ENCODE data around the gene KAT6B.
"Not testable (repeated sequence)": the region's sequence is repeated elsewhere in the genome, so short reads cannot be mapped to it uniquely, and the experiment has no call there.

The KAT6B gene

GRCh38 chr10:74826142-74827044, at the start of gene KAT6B:
Gene KAT6B, plus strand, starts transcription at chr10:74826600. Its CDS starts 16,258 bp downstream, at chr10:74842858.
- DNase-seq (ENCODE audit: low read depth): peak; percentile 100

DNA sequence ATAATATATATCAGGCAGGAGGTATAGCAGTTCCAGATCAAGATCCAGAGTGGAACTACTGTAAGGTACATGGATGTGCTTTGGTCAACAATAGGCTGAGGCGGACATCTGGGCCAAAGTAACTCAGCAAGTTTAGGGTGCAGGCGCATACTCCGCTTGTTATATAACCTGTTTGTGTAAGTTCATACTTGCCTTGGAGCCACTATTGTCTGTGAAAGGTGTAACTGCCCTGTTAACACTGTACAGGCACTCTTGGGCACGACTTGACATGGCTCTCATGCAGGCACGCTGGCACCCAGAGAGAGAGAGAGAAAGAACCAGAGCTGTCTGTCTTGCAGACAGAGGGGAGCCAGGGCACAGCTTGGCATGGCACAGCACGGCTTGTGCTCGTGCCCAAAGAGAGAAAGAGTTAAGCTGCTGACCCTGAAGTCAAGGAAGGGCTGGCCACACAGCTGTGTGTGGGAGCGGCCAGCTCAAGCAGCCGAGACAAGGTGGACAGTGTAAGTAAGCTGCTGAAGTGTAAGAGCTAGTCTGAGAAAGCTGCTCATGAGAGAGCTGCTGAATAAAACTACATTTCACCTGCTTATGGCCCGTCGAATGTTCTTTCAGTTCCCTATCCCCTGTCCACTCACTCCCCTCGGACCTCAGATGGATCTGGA, 47.8 kb upstream of the KAT6B start:
- no peak for DNase-seq (ENCODE audit: low read depth)

DNA sequence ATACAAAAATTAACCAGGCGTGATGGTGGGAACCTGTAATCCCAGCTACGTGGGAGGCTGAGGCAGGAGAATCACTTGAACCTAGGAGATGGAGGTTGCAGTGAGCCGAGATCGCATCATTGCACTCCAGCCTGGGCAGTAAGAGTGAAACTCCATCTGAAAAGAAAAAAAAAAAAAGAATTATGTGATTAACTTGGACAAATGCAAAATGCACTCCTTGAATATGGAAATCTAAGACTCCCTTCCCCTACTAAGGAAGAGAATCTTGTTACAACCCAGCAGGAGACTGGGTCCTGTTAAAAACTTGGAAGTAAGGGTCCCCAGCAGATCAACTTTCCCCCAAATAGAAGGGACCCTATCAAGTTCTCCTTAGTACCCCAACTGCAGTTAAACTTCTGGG, 44.5 kb upstream of the KAT6B start:
- DNase-seq (ENCODE audit: low read depth): not testable (repeated sequence)

- DNase-seq (ENCODE audit: low read depth): no peak
These were observed 41.9 kb upstream of the KAT6B start for GRCh38 chr10:74784462-74784861.

GRCh38 chr10:74786126-74786525, 40.3 kb upstream of the KAT6B start:
- DNase-seq (ENCODE audit: low read depth): no peak

DNA sequence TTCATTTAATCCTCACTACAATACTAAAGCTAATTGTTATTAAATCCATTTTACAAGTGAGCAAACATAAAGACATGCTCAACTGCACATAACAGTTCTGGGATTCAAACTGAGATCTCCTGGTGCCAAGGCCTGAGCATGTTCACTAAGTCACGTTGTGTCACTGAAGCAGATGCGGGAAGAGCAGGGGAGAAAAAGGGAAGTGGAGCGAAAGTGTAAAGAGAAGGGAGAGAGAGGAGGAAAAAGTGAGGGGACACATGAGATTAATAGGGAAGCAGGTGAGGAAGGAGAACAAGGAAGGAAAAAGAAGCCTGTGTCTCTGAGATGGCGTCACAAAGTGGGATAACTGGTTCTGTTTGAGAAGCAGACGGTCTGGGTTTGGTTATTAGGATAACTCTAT, 38.9 kb upstream of the KAT6B start:
- no peak for DNase-seq (ENCODE audit: low read depth)

DNA sequence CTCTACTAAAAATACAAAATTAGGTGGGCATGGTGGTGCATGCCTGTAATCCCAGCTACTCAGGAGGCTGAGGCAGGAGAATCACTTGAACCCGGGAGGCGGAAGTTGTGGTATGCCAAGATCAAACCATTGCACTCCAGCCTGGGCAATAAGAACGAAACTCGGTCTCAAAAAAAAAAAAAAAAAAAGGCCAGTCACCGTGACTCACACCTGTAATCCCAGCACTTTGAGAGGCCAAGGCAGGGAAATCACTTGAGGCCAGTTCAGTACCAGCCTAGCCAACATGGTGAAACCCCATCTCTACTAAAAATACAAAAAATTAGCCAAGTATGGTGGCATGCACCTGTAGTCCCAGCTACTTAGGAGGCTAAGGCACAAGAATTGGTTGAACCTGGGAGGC, 34.4 kb upstream of the KAT6B start:
- DNase-seq (ENCODE audit: low read depth): not testable (repeated sequence)

DNA sequence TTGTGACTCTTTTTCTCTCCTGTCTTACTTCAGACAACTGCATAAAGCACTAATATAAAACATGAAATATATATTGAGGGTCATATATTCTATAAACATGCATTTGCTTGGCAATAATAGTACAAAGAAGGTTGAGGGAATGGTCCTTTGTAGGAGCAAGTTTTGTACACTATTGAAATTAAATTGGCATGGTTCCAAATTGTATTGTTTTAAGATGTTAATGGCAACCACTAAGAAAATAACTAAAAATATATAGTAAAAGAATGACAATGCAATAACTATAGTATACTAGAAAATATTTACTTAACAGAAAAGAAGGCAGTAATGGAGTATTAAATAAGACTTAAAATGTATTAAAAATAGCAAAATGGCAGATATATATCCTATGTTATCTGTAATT, 33.7 kb upstream of the KAT6B start:
- no peak for DNase-seq (ENCODE audit: low read depth)

- not testable (repeated sequence) for DNase-seq (ENCODE audit: low read depth)
These were observed 33.2 kb upstream of the KAT6B start for GRCh38 chr10:74793240-74793639.

DNA sequence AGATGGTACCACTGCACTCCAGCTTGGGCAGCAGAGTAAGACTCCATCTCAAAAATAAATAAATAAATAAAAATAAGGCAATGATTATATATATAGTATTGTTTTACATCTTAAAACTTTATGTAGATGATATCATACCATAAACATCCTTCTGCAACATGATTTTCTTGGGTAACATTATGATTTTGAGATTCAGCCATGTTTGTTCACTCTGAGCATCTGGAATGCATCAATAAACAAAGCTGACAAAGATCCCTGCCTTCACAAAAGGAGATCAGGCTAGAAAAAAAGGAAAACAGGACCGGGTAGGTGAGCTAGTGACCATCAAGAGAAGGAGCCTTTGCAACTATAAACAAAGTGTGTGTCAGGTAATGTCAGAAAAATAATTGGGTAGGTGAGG, 31.9 kb upstream of the KAT6B start:
- no peak for DNase-seq (ENCODE audit: low read depth)

- DNase-seq (ENCODE audit: low read depth): no peak
These were observed 28.9 kb upstream of the KAT6B start for GRCh38 chr10:74797550-74797949.

- no peak for DNase-seq (ENCODE audit: low read depth)
These were observed 26.6 kb upstream of the KAT6B start for GRCh38 chr10:74799721-74800221.

DNA sequence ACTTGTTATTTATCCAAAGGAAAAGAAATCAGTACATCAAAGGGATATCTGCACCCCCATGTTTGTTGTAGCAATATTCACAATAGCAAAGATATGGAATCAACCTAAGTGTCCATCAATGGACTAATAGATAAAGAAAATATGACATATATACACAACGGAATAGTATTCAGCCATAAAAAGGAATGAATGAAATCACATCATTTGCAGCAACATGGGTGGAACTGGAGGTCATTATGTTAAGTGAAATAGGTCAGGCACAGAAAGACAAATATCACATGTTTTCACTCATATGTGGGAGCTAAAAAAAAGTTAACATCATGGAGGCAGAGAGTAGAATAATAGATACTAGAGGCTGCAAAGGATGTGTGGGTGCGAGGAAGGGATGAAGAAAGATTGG, 25.0 kb upstream of the KAT6B start:
- no peak for DNase-seq (ENCODE audit: low read depth)

- no peak for DNase-seq (ENCODE audit: low read depth)
These were observed 17.9 kb upstream of the KAT6B start for GRCh38 chr10:74808501-74808900.

- no peak for DNase-seq (ENCODE audit: low read depth)
These were observed 16.3 kb upstream of the KAT6B start for GRCh38 chr10:74810087-74810486.

DNA sequence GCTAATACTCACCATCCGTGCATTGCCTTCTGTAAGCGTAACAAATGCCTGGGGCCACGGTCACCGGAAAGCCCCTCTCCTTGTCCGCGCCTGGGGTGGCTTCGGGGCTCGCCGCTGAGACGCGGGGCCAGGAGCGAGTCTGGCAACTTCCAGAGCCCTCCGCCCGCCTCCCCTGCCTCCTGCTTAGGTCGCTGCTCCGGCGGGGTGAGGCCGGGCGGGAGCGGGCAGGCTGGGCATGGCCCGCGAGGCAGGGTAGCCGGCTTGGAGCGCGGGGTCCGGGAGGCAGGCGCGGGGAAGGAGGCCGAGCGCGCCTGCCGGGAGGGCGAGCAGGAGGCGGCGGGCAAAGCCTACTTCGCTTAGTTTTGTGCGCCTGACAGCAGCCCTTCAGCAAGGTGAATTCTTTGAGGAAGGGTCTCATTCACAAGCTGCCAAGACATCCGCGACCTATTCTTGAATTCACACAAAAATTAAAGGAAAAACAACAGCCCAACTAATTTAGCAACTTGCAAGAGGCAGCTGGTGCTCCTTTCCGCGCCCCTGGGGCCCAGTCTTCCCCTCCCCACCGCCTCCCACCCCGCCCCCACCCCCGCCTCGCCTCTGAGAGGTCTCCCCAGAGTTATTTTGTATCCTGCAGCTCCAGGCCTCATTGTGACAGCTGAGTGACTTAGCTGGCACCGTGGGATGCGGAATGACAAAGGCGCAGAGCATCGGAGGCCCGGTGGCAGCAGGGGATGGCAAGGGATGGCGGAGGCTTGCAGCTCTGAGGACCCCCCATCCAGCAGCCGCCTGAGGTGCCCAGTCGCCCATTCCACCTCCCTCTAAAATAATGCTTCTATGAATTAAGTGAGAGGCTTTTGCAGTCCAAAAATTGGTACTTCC, 12.8 kb upstream of the KAT6B start:
- no peak for DNase-seq (ENCODE audit: low read depth)

- no peak for DNase-seq (ENCODE audit: low read depth)
These were observed 11.6 kb upstream of the KAT6B start for GRCh38 chr10:74814797-74815196.

GRCh38 chr10:74816824-74817498, 9.4 kb upstream of the KAT6B start:
- DNase-seq (ENCODE audit: low read depth): no peak

DNA sequence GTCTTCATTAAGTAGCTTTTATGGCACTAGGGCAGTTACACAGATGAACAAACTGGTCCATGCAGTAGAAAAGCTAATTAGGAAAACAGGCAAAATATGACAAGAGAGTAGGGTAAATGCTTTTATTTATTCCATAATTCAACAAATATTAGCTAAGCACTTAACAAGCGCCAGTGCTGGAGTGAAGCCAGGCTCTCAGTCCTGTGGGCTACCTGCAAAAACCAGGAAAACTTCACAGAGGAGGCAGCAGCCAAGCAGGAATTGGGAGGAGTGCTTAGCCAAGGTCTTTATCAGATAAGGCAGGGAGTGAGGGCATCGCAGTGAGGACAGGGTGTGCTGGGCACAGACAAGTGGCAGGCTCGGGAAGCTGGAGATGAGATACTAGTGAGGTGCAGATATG, 4.9 kb upstream of the KAT6B start:
- DNase-seq (ENCODE audit: low read depth): no peak

DNA sequence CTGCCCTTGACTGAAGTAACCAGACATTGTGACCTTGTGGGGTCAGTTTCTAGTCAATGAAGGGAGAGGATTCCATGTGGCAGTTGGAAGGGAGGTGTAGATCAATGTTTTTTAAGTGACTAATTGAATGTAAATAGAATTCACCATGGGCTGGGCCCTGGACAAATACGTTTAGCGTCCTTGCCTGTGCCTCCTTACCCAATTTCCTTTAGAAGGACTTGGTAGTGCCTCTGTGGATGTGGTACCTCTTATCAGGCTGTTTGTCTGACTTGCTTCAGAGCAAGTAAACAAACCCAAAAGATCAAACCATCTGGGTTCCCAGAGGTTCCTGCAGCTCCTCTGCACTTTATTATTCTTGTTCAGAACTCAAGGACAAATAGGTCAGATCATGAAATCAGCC, 4.3 kb upstream of the KAT6B start:
- no peak for DNase-seq (ENCODE audit: low read depth)

GRCh38 chr10:74822521-74823089, 3.8 kb upstream of the KAT6B start:
- no peak for DNase-seq (ENCODE audit: low read depth)
